DOHH2 (cell line): Measurements from ENCODE around the gene CXXC5.
A peak's percentile ranks its signal among the peaks of the same experiment; 100 is the strongest.

Experiments used
- H3F3A ChIP-seq: fragments of 200-600 bp; sonication (generic), shearing (Covaris generic); 2 replicates; pipeline ENCODE4 v1.6.0; 2016; ENCODE audit warnings: antibody characterized with exemption, mild to moderate bottlenecking; ENCODE audit not compliant: control insufficient read depth, insufficient read depth
- H3K27ac ChIP-seq: fragments of 200-600 bp; sonication (generic); 2 replicates; pipeline ENCODE4 v1.5.1; 2014; ENCODE audit warnings: low read depth, mild to moderate bottlenecking, low read length, moderate library complexity
- H3K27me3 ChIP-seq: fragments of 200-600 bp; sonication (generic); 2 replicates; pipeline ENCODE4 v1.6.1; 2014; ENCODE audit warnings: mild to moderate bottlenecking, low read length, mixed read lengths; ENCODE audit not compliant: control insufficient read depth
- H3K36me3 ChIP-seq: fragments of 200-600 bp; sonication (generic); 2 replicates; pipeline ENCODE4 v1.6.1; 2014; ENCODE audit warnings: mild to moderate bottlenecking, low read length, moderate library complexity, mixed read lengths; ENCODE audit not compliant: control insufficient read depth
- H3K4me1 ChIP-seq: fragments of 200-600 bp; sonication (generic); 2 replicates; pipeline ENCODE4 v1.6.1; 2014; ENCODE audit warnings: mild to moderate bottlenecking, low read length, mixed read lengths; ENCODE audit not compliant: control insufficient read depth
- H3K4me2 ChIP-seq: fragments of 200-600 bp; sonication (generic); 2 replicates; pipeline ENCODE4 v1.6.0; 2014; ENCODE audit warnings: mild to moderate bottlenecking, low read length, moderate library complexity
- H3K4me3 ChIP-seq: fragments of 200-600 bp; sonication (generic); 2 replicates; pipeline ENCODE4 v1.5.1; 2014; ENCODE audit warnings: mild to moderate bottlenecking, low read length, mixed read lengths
- H3K79me2 ChIP-seq: fragments of 200-600 bp; sonication (generic); 2 replicates; pipeline ENCODE4 v1.6.1; 2014; ENCODE audit warnings: mild to moderate bottlenecking, low read length, mixed read lengths; ENCODE audit not compliant: control insufficient read depth
- H3K9me2 ChIP-seq: fragments of 200-600 bp; sonication (generic); replicated peaks from 2 replicates; pipeline ENCODE4 v1.6.1; 2014; ENCODE audit warnings: mild to moderate bottlenecking, low read length, mixed read lengths; ENCODE audit not compliant: control insufficient read depth
- H3K9me3 ChIP-seq: fragments of 200-600 bp; sonication (generic); 2 replicates; pipeline ENCODE4 v1.6.1; 2014; ENCODE audit warnings: antibody characterized with exemption, low read length, mixed read lengths; ENCODE audit not compliant: control insufficient read depth, insufficient read depth
- H4K20me1 ChIP-seq: fragments of 200-600 bp; sonication (generic); 2 replicates; pipeline ENCODE4 v1.6.0; 2014; ENCODE audit warnings: low read depth, mild to moderate bottlenecking, antibody characterized with exemption, low read length, moderate library complexity; ENCODE audit not compliant: control insufficient read depth, insufficient read depth
- EZH2phosphoT487 ChIP-seq: fragments of 200-600 bp; sonication (generic); IDR thresholded peaks from 2 replicates; pipeline ENCODE4 v1.6.1; 2017; ENCODE audit warnings: borderline replicate concordance, mild to moderate bottlenecking, antibody characterized with exemption, low read length, moderate library complexity, mixed read lengths
- TF ChIP-seq, protein P1 (sequence below): fragments of 200-600 bp; sonication (generic); IDR thresholded peaks from one replicate; pipeline ENCODE4 v1.5.1; 2014; ENCODE audit warnings: antibody characterized with exemption, mild to moderate bottlenecking, low read depth, low read length; ENCODE audit not compliant: poor library complexity, severe bottlenecking

CXXC5 gene

DNA sequence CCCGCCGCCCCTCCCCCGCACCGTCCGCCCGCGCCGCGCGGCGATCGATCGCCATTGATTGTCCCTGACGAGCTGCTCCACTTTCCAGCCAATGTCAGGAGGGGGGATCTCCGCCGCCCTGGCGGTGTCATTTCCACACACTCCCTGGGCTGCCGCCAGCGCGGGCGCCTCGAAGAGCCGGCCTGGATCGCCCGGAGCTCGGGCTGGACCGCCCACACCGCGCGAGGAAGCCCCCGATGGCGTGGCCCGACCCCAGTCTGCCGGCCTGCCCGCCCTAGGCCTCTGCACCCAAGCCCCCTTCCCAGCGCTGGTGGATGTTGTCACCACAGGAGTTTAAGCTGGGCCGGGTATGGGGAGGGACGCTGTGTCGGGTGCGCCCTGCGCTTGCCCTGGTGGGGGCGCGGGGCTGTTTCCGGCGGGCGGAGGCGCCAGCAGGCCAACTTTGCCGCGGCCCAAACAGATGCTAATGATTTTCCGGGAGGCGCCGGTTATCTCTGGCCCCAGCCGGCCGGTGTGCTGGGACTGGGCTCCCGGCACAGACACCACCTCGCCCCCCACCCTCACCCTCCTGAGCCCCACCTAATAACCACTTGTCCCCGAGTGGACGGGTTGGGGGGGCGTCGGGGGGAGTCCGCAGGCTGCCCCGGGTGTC is 10.6 kb upstream of the CXXC5 start:
- Histone ChIP-seq H3K9me2 (no peaks in the 10 kb centered on the region), H3K79me2 (peaks cover 7% of the 10 kb centered on the region), H3K27ac (peak overlapping the region; percentile 96), H3K27me3 (no peaks in the 10 kb centered on the region), H3F3A (peaks cover 31% of the 10 kb centered on the region), H3K4me1 (peaks cover 88% of the 10 kb centered on the region), H3K4me3 (peak overlapping the region; percentile 77), H3K4me2 (peak overlapping the region; percentile 99), H3K36me3 (no peaks in the 10 kb centered on the region), H3K9me3 (no peaks in the 10 kb centered on the region), H4K20me1 (peaks cover 6% of the 10 kb centered on the region; the same call in 1 of the 2 replicates)
- TF ChIP-seq, protein P1, sequence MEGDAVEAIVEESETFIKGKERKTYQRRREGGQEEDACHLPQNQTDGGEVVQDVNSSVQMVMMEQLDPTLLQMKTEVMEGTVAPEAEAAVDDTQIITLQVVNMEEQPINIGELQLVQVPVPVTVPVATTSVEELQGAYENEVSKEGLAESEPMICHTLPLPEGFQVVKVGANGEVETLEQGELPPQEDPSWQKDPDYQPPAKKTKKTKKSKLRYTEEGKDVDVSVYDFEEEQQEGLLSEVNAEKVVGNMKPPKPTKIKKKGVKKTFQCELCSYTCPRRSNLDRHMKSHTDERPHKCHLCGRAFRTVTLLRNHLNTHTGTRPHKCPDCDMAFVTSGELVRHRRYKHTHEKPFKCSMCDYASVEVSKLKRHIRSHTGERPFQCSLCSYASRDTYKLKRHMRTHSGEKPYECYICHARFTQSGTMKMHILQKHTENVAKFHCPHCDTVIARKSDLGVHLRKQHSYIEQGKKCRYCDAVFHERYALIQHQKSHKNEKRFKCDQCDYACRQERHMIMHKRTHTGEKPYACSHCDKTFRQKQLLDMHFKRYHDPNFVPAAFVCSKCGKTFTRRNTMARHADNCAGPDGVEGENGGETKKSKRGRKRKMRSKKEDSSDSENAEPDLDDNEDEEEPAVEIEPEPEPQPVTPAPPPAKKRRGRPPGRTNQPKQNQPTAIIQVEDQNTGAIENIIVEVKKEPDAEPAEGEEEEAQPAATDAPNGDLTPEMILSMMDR: peak; percentile 52
- no peak for TF ChIP-seq EZH2phosphoT487

DNA sequence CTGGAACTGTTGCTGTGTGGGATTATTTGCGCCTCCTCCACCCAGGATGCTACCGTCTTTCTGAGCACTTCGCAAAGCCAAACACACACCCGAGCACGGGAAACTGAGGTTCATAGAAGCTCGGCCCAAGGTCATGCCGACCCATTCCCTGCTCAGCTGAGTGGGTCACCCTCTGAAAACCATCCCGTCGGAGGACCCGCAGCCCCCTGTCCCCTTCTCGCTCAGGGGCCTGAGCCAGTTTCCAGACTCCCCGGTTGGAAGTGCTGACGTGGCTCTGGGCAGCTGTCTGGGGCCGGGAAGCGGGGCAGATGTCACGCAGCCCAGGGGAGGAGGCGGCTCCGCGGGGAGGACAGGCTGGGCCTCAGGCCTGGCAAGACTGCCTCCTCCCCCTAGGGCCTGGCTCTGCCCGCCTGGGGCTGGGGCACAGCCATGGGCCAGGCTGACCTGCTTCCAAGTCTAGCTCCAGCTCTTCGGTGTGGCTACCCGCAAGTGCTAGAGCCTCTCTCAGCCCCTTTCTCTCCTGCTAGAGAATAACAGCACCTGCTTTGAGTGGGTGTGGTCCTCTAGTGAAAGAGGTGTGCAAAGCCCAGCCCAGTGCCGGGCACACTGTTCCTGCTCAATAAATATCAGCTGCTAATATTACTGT is 9.9 kb upstream of the CXXC5 start:
- H3F3A ChIP-seq: peaks cover 28% of the 10 kb centered on the region
- H3K9me3 ChIP-seq: no peaks in the 10 kb centered on the region
- H3K4me3 ChIP-seq: peak overlapping the region; percentile 77
- peak overlapping the region; percentile 96 for H3K27ac ChIP-seq
- peaks cover 87% of the 10 kb centered on the region for H3K4me1 ChIP-seq
- peaks cover 6% of the 10 kb centered on the region; the same call in 1 of the 2 replicates for H4K20me1 ChIP-seq
- H3K79me2 ChIP-seq: peaks cover 7% of the 10 kb centered on the region
- no peaks in the 10 kb centered on the region for H3K9me2 ChIP-seq
- H3K36me3 ChIP-seq: no peaks in the 10 kb centered on the region
- TF ChIP-seq EZH2phosphoT487: no peak
- TF ChIP-seq, protein P1: no peak
- peak overlapping the region; percentile 99 for H3K4me2 ChIP-seq
- H3K27me3 ChIP-seq: no peaks in the 10 kb centered on the region

DNA sequence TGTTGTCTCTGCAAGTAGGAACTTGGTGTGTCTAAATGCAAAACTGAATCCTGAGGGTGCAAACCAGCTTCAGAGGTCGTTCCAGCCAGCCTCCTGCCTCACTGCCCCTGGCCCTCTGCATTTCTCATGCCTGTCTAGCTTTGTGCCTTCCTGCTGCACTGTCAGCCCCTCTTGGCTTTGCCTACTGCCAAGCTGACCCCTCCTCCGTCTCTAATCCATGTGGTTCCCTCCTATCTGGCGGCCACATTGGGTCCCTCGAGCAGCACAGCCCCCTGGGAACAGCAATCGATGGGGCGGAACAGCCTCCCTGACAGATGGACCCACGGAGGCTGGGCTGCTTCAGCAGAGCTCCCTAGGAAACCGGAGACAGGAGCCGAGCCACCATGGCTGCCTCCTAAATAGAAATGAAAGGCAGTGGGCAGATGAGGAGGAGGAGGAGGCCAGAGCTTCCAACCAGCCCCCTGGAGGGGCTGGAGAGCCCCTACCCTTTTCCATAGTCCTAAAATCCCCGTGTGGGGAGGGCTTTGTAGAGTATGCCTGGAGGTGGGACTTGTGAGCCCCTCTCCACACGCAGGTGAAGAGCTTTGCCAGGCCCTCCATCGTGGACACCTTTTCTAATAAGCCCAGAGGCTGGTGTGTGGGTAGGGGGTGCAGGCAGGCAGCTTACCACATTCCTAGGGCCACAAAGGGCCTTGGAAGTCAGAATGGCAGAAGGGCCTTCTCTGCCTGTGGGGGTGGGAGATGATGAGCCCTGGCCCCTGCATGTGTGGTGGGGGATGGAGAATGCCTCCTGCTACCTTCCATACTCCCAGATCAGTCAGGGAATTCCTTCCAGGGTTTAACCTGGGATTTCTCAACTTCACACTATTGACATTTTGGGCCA is 9.2 kb upstream of the CXXC5 start:
- Histone ChIP-seq H3K4me1 (peaks cover 79% of the 10 kb centered on the region), H3K36me3 (no peaks in the 10 kb centered on the region), H3K27ac (peak overlapping the region; percentile 96), H3K4me3 (peak overlapping the region; percentile 77), H3K27me3 (no peaks in the 10 kb centered on the region), H4K20me1 (peaks cover 6% of the 10 kb centered on the region; the same call in 1 of the 2 replicates), H3K4me2 (peak overlapping the region; percentile 99), H3K79me2 (peaks cover 7% of the 10 kb centered on the region), H3K9me3 (no peaks in the 10 kb centered on the region), H3F3A (peaks cover 28% of the 10 kb centered on the region), H3K9me2 (no peaks in the 10 kb centered on the region)
- no peak for TF ChIP-seq EZH2phosphoT487
- TF ChIP-seq, protein P1: no peak
